ENCODE data around the gene KIF24.
"Not testable (repeated sequence)": the region's sequence is repeated elsewhere in the genome, so short reads cannot be mapped to it uniquely, and the experiment has no call there.

KIF24 gene

DNA sequence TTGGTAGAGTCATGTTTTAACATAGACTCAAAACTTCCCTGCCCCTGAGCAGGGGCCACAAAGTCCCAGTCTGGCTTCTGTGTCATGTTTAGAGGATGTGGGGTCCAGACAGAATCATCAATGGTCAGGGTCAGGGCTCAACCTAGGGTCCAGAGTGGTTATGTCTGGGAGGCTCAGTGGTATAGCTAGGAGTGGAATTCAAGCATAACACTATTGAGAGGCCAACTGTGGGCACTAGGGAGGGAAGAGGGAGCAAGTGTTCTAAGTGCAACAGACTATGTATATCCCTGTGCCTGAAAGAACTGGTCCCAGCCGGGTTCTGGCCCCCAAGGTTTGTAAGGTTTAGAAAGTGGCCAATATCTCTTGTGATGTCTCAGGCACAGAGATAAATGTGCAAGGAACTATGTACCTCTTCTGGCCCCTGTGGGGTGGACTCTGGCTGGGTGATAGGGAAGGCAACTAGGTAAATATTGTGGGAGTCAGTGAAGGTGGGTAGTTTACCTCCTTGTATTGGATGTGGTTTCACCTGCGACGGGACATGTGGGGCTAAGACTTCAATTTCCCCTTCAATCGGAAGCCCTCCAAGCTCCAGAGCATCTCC is 33.6 kb upstream of the KIF24 start:
- no peak for DNase-seq (ENCODE audit: low spot score)

DNA sequence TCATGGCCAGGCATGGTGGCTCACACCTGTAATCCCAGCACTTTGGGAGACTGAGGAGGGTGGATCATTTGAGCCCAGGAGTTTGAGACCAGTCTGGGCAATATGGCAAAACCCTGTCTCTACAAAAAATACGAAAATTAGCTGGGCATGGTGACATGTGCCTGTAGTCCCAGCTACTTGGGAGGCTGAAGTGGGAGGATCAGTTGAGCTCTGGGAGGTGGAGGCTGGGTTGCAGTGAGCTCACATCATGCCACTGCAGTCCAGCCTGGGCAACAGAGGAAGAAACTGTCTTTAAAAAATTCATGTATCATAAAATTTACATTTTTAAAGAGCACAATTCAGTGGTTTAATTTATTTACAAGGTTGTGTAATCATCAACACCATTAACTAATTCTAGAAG is 23.9 kb upstream of the KIF24 start:
- not testable (repeated sequence) for DNase-seq (ENCODE audit: low spot score)

DNA sequence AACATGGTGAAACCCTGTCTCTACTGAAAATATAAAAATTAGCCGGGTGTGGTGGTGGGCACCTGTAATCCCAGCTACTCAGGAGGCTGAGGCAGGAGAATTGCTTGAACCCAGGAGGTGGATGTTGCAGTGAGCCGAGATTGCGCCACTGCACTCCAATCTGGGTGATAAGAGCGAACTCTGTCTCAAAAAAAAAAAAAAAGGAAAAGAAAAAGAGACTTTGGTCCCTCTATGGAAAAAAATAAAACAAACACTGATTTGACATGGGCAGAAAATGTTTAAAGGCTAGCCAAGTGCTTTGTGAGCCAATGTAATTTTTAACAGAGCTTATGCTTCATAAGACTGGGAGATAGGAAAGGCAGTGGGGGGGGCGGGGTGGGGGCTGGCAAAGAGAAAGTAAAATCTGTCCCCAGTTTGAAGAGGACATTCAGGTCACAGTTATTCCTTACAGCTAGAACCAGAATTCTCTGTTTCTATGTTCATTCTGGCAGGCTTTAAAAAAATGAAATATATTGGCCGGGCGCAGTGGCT is 23.1 kb upstream of the KIF24 start:
- not testable (repeated sequence) for DNase-seq (ENCODE audit: low spot score)

DNA sequence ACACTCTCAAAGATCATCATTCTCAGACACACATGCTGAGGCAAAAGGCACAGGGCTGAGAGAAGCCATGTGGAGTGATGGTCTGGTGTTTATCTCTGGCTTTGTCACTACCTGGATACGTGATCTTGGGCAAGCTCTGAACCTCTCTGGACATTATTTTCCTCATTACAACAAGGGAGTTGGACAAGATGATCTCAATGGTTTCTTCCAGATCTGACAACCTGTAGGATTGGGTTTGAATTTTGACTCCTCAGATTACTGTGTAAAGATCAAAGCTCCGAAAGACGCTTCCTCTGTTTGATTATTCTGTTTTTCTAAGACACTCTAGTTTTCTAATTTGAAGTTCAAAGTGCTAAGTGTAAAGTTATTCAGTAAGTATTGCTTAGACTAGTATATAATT is 20.3 kb upstream of the KIF24 start:
- no peak for DNase-seq (ENCODE audit: low spot score)

DNA sequence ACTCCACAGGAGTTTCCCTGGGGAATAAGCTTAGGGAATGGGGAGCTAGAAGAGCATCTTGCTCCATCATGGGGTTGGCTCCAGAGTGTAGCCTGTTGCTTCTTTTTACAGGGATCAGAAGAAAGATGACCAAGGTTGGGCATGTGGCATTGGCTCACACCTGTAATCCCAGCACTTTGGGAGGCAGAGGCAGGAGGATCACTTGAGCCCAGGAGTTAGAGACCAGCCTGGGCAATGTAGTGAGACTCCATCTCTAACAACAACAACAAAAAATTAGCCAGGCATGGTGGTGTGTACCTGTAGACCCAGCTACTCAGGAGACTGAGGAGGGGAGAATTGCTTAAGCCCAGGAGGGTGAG is 18.7 kb upstream of the KIF24 start:
- DNase-seq (ENCODE audit: low spot score): no peak

DNA sequence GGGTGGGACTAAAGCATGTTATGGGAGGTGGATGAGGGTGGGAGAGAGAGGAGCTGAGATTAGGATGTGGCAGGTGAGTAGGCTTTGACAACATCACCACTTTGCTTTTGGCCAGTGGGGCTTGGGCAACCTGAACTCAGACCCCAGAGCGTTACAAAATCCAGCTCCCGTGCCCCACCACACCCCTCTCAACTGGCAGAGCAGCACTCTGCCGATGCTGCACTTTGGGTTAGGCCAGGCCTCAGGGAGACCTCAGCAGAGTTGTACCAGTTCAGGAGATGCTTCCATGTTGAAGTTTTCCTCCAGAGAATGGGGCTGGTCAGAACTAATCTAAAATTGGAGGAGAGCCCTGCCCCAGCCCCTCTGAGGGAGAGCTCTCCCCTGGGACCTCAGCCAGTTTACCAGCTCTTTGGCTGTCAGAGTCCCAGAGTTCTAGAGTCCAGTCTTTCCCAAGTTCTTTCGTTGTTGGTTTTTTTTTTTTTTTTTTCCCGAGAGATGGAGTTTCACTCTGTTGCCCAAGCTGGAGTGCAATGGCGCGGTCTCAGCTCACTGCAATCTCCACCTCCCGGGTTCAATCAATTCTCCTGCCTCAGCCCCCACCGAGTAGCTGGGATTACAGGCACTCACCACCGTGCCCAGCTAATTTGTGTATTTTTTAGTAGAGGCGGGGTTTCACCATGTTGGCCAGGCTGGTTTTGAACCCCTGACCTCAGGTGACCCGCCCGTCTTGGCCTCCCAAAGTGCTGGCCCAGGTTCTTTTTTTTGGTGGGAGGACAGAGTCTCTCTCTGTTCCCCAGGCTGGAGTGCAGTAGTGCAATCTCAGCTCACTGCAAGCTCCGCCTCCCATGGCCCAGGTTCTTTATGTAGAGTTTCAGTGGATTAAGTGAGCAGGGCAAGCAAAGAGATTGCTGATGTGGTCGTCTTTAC is 18.1 kb upstream of the KIF24 start:
- no peak for DNase-seq (ENCODE audit: low spot score)

DNA sequence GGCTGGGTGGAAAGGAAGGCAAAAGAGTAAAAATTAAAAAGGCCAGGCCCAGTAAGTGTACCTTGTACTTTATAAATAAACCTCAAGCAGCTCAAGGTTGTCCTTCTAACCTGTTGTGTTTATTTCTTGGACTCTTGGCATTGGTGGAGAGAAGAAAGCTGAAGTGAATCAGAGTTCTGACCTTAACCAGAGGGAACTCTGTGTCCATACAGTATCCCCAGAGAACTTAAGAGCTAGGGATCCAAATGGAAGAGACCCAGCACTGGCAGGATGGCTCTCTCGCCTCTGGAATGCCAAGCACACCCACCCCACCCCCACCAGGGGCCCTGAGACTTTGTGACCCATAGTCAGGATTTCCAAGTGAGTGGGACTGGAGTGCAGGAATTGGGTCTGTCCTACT is 14.5 kb upstream of the KIF24 start:
- no peak for DNase-seq (ENCODE audit: low spot score)

DNA sequence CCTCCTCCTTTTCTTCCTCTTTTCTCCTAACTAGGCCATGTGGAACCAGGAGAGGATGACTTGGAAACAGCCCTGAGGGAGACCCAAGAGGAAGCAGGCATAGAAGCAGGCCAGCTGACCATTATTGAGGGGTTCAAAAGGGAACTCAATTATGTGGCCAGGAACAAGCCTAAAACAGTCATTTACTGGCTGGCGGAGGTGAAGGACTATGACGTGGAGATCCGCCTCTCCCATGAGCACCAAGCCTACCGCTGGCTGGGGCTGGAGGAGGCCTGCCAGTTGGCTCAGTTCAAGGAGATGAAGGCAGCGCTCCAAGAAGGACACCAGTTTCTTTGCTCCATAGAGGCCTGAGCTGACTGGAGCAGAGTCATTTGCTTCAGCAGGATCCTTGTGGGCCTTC is 14.0 kb upstream of the KIF24 start:
- DNase-seq (ENCODE audit: low spot score): no peak

DNA sequence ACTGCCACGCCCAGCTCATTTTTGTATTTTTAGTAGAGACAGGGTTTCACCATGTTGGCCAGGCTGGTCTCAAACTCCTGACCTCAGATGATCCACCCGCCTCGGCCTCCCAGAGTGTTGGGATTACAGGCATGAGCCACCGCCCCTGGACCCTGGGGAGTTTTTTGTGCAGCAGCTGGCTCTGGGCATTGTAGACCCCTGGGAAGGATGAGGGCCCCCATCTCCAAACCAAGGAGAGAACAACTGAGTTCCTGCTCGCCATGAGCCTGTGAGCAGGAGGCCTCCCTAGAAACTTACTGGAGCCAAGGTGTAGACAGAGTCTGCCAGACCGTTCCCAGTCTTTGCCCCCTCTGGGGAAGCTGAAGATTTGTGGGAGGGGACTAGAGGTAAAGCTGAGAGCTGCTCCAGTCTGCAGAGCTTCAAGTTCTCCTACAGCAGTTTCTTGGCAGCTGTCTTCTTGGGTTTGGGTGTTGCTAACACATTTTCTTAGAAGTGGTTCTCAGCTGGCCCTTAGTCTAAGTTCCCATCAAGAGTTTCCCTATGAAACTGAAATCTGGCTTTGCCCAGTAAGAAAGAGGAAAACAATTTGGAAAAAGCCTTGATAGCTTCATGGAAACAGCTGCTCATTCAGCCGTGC is 12.7 kb upstream of the KIF24 start:
- DNase-seq (ENCODE audit: low spot score): no peak

DNA sequence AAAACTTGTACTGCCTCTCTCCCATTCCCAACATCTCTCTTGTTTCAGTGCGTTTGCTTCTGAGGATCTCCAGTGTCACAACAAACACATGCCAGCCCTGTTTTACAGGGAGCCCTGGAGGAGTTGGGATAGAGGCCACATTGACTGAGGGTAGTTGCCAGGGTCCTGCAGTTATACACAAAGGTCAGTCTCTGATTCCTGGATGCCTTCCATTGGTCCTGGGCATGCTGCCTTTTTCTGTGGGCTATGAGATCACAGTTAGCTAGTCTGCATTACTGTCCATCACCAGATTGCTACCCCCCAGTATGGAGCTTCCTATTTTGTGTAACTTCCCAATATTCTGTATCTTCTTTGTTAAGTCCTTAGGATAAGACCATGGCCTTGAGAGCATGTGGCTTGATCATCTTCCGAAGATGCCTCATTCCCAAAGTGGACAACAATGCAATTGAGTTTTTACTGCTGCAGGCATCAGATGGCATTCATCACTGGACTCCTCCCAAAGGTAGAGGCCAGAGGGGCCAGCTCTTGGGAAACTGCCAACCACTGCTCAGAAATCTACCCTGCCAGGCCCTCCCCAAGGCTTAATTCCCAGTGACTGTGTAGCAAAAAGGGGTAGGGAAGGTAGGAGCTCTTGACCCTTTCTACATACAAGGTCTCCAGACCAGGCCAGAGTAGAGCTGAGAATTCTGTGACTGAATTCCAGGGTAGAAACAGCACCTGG is 9.8 kb upstream of the KIF24 start:
- DNase-seq (ENCODE audit: low spot score): no peak

DNA sequence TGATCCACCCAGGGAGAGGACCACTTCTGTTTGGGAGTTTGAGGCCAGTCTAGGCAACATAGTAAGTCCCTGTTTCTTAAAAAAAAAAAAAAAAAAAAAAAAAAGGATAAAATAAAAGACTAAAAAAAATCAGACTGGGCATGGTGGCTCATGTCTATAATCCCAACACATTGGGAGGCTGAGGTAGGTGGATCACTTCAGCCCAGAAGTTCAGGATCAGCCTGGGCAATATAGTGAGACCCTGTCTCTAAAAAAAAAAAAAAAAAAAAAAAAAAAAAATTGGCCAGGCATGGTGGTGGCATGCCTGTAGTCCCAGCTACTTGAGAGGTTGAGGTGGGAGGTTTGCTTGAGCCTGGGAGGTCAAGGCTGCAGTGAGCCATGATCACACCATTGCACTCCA is 9.0 kb upstream of the KIF24 start:
- DNase-seq (ENCODE audit: low spot score): not testable (repeated sequence)

DNA sequence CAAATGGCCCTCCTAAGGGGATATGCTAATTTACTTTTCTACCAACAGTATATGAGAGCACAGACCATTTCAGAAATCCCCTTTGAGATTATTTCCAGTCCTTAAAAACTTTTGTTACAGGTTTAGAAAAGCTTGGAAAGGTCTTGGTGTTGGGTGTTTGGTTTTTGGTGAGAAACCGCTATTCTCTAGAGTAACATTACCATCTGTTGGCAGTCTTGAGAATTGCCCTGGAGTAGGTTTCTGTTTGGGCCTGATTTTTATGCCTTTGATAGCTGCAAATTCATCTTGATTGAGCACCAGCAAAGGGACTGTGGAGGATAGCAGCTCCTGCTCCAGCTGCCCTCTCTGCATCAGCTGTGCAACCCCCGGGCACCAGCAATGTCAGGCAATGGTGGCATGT is 8.3 kb upstream of the KIF24 start:
- no peak for DNase-seq (ENCODE audit: low spot score)

DNA sequence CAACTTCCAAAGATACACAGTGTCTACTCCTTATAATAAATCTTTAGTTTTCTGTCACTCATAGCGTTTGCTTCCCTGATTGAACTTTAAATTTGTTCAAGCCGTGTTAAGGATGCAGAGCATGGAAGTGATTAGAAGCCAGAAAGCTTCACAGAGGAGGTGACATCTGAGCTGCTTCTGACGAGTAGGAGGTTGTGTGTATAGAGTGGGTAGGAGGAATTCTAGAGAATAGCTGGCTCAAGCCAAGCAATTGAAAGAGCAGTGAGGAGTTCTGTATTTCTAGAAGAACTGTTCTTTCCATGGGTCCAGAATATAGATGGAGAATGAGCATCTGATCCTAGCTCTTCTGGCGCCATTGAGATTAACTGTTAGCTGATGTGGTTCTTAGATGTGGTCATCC is 6.3 kb upstream of the KIF24 start:
- DNase-seq (ENCODE audit: low spot score): no peak

DNA sequence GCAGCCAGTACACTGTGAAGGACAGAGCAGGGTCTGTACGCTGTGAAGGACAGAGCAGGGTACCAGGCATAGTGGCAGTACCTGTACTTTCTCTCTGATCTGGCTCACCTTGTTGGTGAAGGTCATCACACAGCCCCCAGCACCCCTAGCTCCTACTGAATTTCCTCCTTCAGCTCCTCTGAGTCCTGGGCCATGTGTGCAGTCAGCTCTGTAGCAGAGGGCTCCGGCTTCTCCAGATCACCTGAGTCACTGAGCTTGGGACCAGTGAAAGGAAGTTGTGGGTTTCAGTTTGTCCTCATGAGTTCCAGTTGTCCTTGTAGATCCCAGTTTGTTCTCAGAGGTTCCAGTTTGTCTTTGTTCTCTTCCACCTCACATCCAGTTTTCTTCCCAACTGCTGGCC is 5.8 kb upstream of the KIF24 start:
- no peak for DNase-seq (ENCODE audit: low spot score)

DNA sequence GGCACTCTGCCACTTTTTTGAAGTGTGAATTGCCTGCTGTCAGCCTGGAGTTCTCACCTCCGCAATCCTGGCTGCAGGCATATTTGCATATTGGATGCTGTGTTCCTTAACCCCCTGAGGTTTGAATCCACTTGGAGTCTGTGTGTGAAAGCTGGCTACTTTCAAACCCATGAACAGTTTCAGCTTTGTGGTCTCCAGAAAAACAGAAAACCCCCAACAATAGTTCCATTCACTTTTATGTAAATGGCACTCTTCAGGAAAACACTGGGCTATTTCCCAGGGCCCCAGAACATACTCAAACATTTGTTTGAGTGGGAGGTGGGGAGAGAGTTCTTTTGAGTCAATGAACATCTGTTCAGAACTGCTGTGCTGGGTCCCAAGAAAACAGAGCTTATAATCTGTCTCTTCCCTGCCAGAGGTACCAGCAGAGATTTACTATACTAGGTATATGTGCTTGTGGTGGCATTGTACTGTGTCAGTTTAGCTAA is 5.3 kb upstream of the KIF24 start:
- DNase-seq (ENCODE audit: low spot score): no peak

DNA sequence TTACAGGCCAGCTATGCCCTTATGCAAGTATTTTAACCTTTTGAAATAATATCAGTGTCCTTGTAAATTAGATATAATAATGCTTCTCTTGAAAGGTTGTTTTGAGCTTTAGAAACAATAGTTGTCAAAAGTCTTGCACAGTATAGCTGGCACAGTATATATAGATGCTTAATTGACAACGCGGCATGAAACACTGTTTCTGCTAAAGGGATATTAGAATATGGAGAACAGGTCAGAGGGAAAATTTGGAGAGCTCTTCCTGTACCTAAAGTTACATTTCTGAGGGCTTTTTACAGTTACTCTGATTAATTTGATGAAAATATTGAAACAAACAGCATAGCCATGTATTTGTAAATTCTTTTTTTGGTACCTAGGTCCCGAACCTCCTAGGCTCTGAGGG is 4.8 kb upstream of the KIF24 start:
- no peak for DNase-seq (ENCODE audit: low spot score)

DNA sequence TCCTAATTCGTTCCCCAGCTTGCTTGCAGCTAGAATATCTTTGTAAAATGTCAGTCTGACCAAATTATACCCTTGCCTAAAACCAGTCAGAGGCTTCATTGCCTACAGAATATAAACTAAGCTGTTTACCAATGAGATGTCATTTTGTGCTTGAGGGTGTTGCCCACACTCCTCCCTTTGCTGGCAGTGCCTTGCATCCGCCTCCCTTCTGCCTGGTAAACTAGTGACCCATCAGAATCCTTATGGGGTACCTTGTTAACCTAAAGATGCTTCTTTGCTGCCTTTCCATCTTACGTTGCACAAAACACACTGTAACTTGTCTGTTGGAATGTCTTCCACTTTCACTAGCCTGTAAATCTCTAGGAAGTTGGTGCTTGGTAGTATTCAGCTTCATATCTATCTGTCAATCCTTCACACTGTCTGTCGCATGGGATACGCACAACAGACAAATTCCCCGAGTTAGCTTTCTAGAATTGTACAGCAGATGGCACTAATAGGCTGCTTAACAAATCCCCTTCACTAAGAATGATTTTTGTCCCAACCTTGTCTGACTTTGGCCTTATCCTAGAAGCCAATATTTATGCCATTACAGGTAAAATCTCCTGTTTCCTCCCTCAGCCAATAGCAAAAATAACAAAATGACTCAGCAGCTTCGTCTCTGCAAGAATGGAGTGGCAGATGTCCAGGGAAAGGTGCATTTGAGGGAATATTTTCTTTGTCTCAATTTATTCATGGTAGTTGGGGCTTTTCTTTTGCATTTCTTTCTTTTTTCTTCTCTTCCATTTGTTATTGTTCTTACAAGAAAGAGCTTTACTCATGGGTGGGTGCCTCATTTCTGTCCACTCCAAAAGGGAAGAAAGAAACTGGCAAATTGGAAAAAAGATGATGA is 3.3 kb upstream of the KIF24 start:
- DNase-seq (ENCODE audit: low spot score): peak; percentile 16

DNA sequence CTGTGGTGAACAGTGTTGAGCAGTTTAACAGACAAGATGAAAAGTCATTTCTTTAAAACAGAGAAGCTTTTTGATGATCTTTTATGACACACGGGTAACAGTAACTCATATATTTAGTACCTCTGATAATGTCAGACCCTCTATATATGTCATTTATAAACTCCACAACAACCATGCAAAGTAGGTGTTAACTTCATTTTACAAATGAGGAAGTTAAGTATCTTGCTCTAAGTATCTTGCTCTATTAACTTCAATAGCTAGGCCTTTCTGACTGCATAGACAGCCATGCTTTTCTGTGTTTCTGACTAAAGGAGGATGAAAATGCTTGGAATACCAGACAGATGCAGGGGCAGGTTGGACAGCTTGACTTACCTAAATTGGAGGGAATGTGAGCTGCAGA is 2.1 kb upstream of the KIF24 start:
- no peak for DNase-seq (ENCODE audit: low spot score)

DNA sequence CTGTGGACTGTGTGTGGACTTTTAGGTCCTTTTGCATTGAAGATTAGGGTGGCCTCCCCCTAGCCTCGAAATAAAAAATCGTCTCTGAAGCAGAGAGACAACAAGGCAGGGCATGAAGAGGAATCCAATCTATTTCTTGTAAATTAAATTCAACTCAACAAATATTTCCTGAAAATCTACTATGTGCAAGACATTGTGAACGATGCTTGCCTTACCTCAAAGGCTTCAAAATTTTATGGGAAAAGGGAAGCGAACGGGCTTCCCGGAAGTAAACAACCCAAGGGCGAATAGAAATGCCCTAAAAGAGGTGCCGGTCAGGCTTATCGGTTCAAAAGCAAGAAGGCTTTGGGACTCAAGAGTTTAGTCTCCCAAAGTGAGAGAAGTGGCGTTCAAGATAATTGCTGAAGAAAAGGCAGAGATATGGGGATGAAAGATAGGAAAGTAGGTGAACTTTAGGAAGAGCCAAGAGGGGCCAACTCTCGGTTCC is 525 bp downstream of the KIF24 start:
- no peak for DNase-seq (ENCODE audit: low spot score)

DNA sequence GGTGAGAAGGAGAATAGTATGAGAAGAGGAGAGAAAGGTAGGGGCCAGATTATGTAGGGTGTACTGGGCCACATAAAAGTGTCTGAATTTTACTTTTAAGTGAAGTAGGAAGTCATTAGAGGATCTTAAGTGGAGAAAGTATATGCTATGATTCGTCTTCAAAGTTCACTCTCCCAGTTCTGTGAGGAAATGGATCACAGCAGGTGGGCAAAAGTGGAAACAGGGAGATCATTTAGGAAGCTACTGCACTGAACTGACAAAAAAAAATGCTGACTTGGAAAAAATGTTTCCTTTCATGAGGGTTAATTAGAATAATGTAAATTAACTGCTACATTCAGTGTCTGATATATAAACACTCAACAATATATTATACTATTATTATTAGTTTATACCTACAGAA is 2.4 kb downstream of the KIF24 start:
- DNase-seq (ENCODE audit: low spot score): no peak
